Panc1 (cell line): Measurements from ENCODE around the gene PSME3IP1. TPM values are rescaled to one million over a fixed set of nuclear protein-coding genes. Genes with fewer than 3 reads are reported as not detected.

Source experiments
- ATAC-seq: fragments of 200-7000 bp; cut with Tn5 transposase; 2 replicates; pipeline ENCODE4 v1.9.1; 2020; ENCODE audit warnings: mild to moderate bottlenecking, moderate library complexity
- BruUV-seq: library from RNA; stranded (reverse); fragments of 400-500 nt; replicated peaks from 2 replicates; lab custom pipeline; 2021; lab: Mats Ljungman, UMichigan
- CTCF ChIA-PET: fragments of 300-600 bp; sonication (Branson Sonifier 250); formaldehyde crosslinking; loops from one replicate; lab custom pipeline; 2022; ENCODE audit warnings: antibody characterized with exemption; lab: Charles Lee
- POLR2A ChIA-PET: fragments of 300-600 bp; sonication (Branson Sonifier 250); formaldehyde crosslinking; loops from one replicate; lab custom pipeline; 2022; ENCODE audit warnings: antibody characterized with exemption; lab: Charles Lee
- DNase-seq: peaks from one replicate; pipeline ENCODE4 v3.0.0-alpha.2; 2010; ENCODE audit warnings: low read depth, low spot score
- H3K27ac ChIP-seq: 2 replicates; pipeline ENCODE4 v1.5.1; 2011; ENCODE audit warnings: mild to moderate bottlenecking, low read length, inconsistent platforms
- H3K27me3 ChIP-seq: fragments of 200-500 bp; sonication (Bioruptor generic); 2 replicates; pipeline ENCODE4 v1.6.0; 2014; ENCODE audit warnings: low read length, inconsistent platforms; ENCODE audit not compliant: control insufficient read depth, insufficient read depth
- H3K36me3 ChIP-seq: fragments of 200-500 bp; sonication (Bioruptor generic); 2 replicates; pipeline ENCODE4 v1.5.1; 2014; ENCODE audit warnings: inconsistent platforms, mild to moderate bottlenecking, low read length, moderate library complexity; ENCODE audit not compliant: control insufficient read depth, insufficient read depth
- H3K4me1 ChIP-seq: 2 replicates; pipeline ENCODE4 v1.5.1; 2011; ENCODE audit warnings: inconsistent platforms, mild to moderate bottlenecking, low read length, moderate library complexity; ENCODE audit not compliant: control insufficient read depth, insufficient read depth
- H3K4me3 ChIP-seq, 2 experiments: 2 replicates each; pipeline ENCODE4 v1.5.1; 2011 to 2012; ENCODE audit warnings: low read depth in 2 of 2, low read length in 2 of 2, mild to moderate bottlenecking in 2 of 2, inconsistent platforms in 1 of 2, moderate library complexity in 1 of 2
- H3K9me3 ChIP-seq: fragments of 200-500 bp; sonication (Bioruptor generic); 2 replicates; pipeline ENCODE4 v1.5.1; 2014; ENCODE audit warnings: low read depth, mild to moderate bottlenecking, inconsistent platforms, low read length, moderate library complexity; ENCODE audit not compliant: control insufficient read depth, insufficient read depth
- CTCF ChIP-seq: fragments of 450-650 bp; IDR thresholded peaks from 2 replicates; pipeline ENCODE4 v1.5.1; 2017; ENCODE audit warnings: mild to moderate bottlenecking
- POLR2AphosphoS5 ChIP-seq: IDR thresholded peaks from 2 replicates; pipeline ENCODE4 v1.6.1; 2012; ENCODE audit warnings: mild to moderate bottlenecking, low read depth, low read length, moderate library complexity
- REST ChIP-seq, 2 experiments: IDR thresholded peaks; 2 replicates each; pipeline ENCODE4 v1.6.1; 2011 to 2012; ENCODE audit warnings: low read depth in 2 of 2, control low read depth in 1 of 2, low read length in 1 of 2, mild to moderate bottlenecking in 1 of 2, moderate library complexity in 1 of 2; ENCODE audit not compliant: insufficient read depth in 1 of 2
- SIN3A ChIP-seq: IDR thresholded peaks from 2 replicates; pipeline ENCODE4 v1.6.1; 2012; ENCODE audit warnings: low read depth, mild to moderate bottlenecking, low read length, moderate library complexity, borderline replicate concordance; ENCODE audit not compliant: insufficient read depth
- TCF7L2 ChIP-seq: IDR thresholded peaks from 2 replicates; pipeline ENCODE4 v1.6.1; 2011; ENCODE audit warnings: mild to moderate bottlenecking, low read depth, low read length, inconsistent platforms
- in situ Hi-C: cut with HindIII; loops from 2 replicates; pipeline ENCODE4 v1.10.0; 2016; ENCODE audit warnings: low sequenced_read_pairs, low pct_unique_long_range_greater_than_20kb
- intact Hi-C: fragments of 100-400 bp; cut with micrococcal nuclease; formaldehyde crosslinking; loops from one replicate; pipeline ENCODE4 v1.10.0; 2022; ENCODE audit not compliant: unreplicated experiment
- total RNA-seq: library from RNA; stranded (reverse); gene quantifications from one replicate; pipeline ENCODE4 v1.2.1, GENCODE V29; 2021; ENCODE audit not compliant: unreplicated experiment

The PSME3IP1 gene
- total RNA-seq, 1 experiment from 2014 or later, result 67.6 TPM

- BruUV-seq, result no TSS peak
- in situ Hi-C loops, result no loop called here
- no peak for TF ChIP-seq REST (IDR thresholded peaks at IDR 0.05; ENCODE audit: insufficient read depth in 1 of 2, low read depth in 2 of 2, low read length in 1 of 2)
- no peak for TF ChIP-seq SIN3A
- no peak for TF ChIP-seq CTCF
- no peak for TF ChIP-seq POLR2AphosphoS5
- TF ChIP-seq TCF7L2, result no peak
- Histone ChIP-seq H3K4me1 (no peaks in the 10 kb centered on the region), H3K27ac (no peak overlapping the region), H3K4me3 (no peak overlapping the region), H3K9me3 (no peaks in the 10 kb centered on the region), H3K36me3 (peaks cover 12% of the 10 kb centered on the region), H3K27me3 (no peaks in the 10 kb centered on the region)
- intact Hi-C loops, result no loop called here
- POLR2A ChIA-PET, result no interaction called here
- DNase-seq (no peak), ATAC-seq (no peak)
- CTCF ChIA-PET, result no interaction called here
Observed at GRCh38 chr16:57169327-57169726, 16.5 kb downstream of the PSME3IP1 start.

- in situ Hi-C loops (no loop called here), intact Hi-C loops (no loop called here)
- BruUV-seq, result no TSS peak
- POLR2A ChIA-PET, result no interaction called here
- ATAC-seq, result peak; percentile 71; the same call in 1 of the 2 replicates
- no peaks in the 10 kb centered on the region for H3K4me1 ChIP-seq
- H3K27ac ChIP-seq, result no peak overlapping the region
- DNase-seq, result no peak
- peaks cover 16% of the 10 kb centered on the region for H3K36me3 ChIP-seq
- H3K4me3 ChIP-seq, result no peak overlapping the region
- H3K9me3 ChIP-seq, result no peaks in the 10 kb centered on the region
- H3K27me3 ChIP-seq, result no peaks in the 10 kb centered on the region
- TF ChIP-seq REST (IDR thresholded peaks at IDR 0.05; ENCODE audit: insufficient read depth in 1 of 2, low read depth in 2 of 2, low read length in 1 of 2) (no peak), TCF7L2 (no peak), CTCF (peak; percentile 65), SIN3A (no peak)
- CTCF ChIA-PET, result no interaction called here
Observed at GRCh38 chr16:57167953-57168352, 17.9 kb downstream of the PSME3IP1 start.
